ENCODE data around the gene ZNF644. TPM values are rescaled to one million over a fixed set of nuclear protein-coding genes. Genes with fewer than 3 reads are reported as not detected.
"Not testable (repeated sequence)": the region's sequence is repeated elsewhere in the genome, so short reads cannot be mapped to it uniquely, and the experiment has no call there.

ZNF644 gene
- total RNA-seq (10 to 100 TPM; 63.2 to 82.3 TPM), polyA plus RNA-seq (10 to 100 TPM; 12.0 to 16.7 TPM)
- long read RNA-seq, donor 1, transcript ZNF644-211 (3 exons, 514 nt), result major isoform, 50 of 130 reads
- long read RNA-seq, donor 1, partial matches to known transcripts, result 58 of 130 reads
- long read RNA-seq, donor 1, other reads (novel, unspliced or antisense), result 17 of 130 reads
- long read RNA-seq, donor 2, full-length matches to known transcripts, result 5 of 24 reads
- long read RNA-seq, donor 2, partial matches to known transcripts, result 7 of 24 reads
- long read RNA-seq, donor 2, other reads (novel, unspliced or antisense), result 12 of 24 reads

DNA sequence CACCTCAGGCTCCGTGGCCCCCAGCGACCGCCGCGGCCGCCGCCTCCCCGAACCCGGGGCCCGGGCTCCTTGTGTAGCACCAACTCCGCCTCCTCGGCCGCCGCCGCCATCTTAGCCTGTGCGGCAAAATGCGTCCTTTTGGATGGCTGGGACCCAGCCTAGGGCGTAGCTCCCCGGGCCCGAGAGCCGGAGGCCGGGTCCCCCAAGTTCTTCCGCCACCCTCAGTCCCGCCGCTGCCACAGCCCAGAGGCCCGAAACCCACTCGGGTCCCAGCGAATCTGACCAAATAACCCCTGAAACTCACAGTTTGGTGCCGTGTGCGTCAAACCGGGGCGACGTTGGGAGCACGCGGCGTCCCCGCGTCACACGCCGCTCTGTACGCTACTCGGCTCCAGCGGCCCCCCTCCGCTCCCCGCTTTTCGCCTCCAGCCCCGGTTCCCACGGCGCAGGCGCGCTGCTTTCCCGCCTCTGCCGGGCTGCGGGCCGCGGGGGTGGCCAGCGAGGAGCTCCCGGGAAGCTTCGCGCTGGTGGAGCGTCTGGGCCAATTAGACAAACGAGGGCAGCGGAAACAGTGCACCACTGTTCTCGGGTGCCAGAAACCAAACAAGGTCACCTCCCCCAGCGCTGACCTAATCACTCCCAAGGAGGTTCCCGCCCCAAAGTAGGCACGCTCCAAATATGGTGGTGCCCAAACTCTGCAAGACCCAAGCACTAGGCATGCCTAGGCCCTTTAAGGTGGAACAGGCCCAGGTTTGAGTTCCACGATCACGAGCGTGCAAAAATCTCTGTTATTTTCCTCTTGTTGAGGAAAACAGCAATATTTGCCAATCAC, at the start of gene ZNF644:
Gene ZNF644, minus strand, starts transcription at position 350 of the 832 bp plus-strand sequence. CDS start 39,682 bp downstream, outside the sequence.
- ATAC-seq (ENCODE audit: low FRiP score), result peak; percentile 97
- WGBS, 2 donors, result 0 to 1% methylated on average over 60 to 70 of the region's 70 CpGs
- no peaks in the 10 kb centered on the region for H3K27me3 ChIP-seq (ENCODE audit: control insufficient read depth in 1 of 2, insufficient read depth in 2 of 2, low read length in 1 of 2)
- peaks cover 0 to 3% of the 10 kb centered on the region in 2 donors for H3K4me1 ChIP-seq (ENCODE audit: control insufficient read depth in 1 of 2, insufficient read depth in 2 of 2, low read length in 2 of 2)
- H3K9me3 ChIP-seq (ENCODE audit: control insufficient read depth, low read length), result no peaks in the 10 kb centered on the region
- H3K36me3 ChIP-seq (ENCODE audit: control insufficient read depth in 1 of 2, insufficient read depth in 2 of 2, low read length in 1 of 2), result no peaks in the 10 kb centered on the region
- DNase-seq, result peak; percentile 95
- peak within 1 kb of the TSS; percentile 84 for H3K4me3 ChIP-seq (ENCODE audit: low read length in 2 of 2)
- H3K27ac ChIP-seq (ENCODE audit: low read depth in 1 of 2, low read length in 2 of 2), result peak within 1 kb of the TSS; percentile 92 to 94
- intact Hi-C loops (cut with DNase I), result loop anchor here in 1 of 2 donors (5.0 kb wide), 1 partner anchor 760 kb away; no protein-coding TSS in a partner anchor

- ATAC-seq (ENCODE audit: low FRiP score), result no peak
- 19 to 21% methylated on average over 3 of the region's 3 CpGs for WGBS, 2 donors
These were observed 48.5 kb upstream of the ZNF644 start for GRCh38 chr1:91070298-91070697.

DNA sequence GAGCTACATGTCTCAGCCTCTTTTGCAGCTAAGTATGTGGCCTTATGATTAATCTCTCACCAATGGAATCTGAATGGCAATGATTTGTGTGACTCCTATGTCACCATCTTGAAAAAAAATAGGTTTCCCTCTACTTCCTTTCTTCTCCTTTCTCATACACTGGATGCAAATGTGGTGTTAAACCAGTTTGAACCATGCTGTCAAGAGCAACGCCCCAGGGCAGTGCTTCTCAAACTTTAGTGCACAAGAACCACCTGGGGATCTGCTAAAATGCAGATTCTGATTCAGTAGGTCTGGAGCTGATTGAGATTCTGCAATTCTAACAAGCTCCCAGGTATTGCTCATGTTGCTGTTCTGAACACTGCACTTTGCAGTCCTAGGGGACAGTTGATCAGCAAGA, 44.7 kb upstream of the ZNF644 start:
- no peaks in the 10 kb centered on the region for H3K4me1 ChIP-seq (ENCODE audit: control insufficient read depth in 1 of 2, insufficient read depth in 2 of 2, low read length in 2 of 2)
- H3K27ac ChIP-seq (ENCODE audit: low read depth in 1 of 2, low read length in 2 of 2), result no peak overlapping the region
- H3K4me3 ChIP-seq (ENCODE audit: low read length in 2 of 2), result no peak overlapping the region
- intact Hi-C loops (cut with DNase I), result no loop called here
- 51 to 53% methylated on average over 1 of the region's 1 CpG for WGBS, 2 donors
- no peaks in the 10 kb centered on the region for H3K9me3 ChIP-seq (ENCODE audit: control insufficient read depth, low read length)
- H3K36me3 ChIP-seq (ENCODE audit: control insufficient read depth in 1 of 2, insufficient read depth in 2 of 2, low read length in 1 of 2), result no peaks in the 10 kb centered on the region
- DNase-seq (no peak), ATAC-seq (ENCODE audit: low FRiP score) (no peak)
- peaks cover 0 to 1% of the 10 kb centered on the region in 2 donors for H3K27me3 ChIP-seq (ENCODE audit: control insufficient read depth in 1 of 2, insufficient read depth in 2 of 2, low read length in 1 of 2)

More at GRCh38 chr1:91070298-91070697, 48.5 kb upstream of the ZNF644 start:
- Histone ChIP-seq H3K36me3 (ENCODE audit: control insufficient read depth in 1 of 2, insufficient read depth in 2 of 2, low read length in 1 of 2) (no peaks in the 10 kb centered on the region), H3K27ac (ENCODE audit: low read depth in 1 of 2, low read length in 2 of 2) (no peak overlapping the region), H3K27me3 (ENCODE audit: control insufficient read depth in 1 of 2, insufficient read depth in 2 of 2, low read length in 1 of 2) (peaks cover 0 to 1% of the 10 kb centered on the region in 2 donors), H3K9me3 (ENCODE audit: control insufficient read depth, low read length) (no peaks in the 10 kb centered on the region), H3K4me1 (ENCODE audit: control insufficient read depth in 1 of 2, insufficient read depth in 2 of 2, low read length in 2 of 2) (no peaks in the 10 kb centered on the region), H3K4me3 (ENCODE audit: low read length in 2 of 2) (no peak overlapping the region)
- no peak for DNase-seq
- intact Hi-C loops (cut with DNase I), result no loop called here

- H3K36me3 ChIP-seq (ENCODE audit: control insufficient read depth in 1 of 2, insufficient read depth in 2 of 2, low read length in 1 of 2), result no peaks in the 10 kb centered on the region
- no peak overlapping the region for H3K4me3 ChIP-seq (ENCODE audit: low read length in 2 of 2)
- WGBS, 2 donors, result 21 to 23% methylated on average over 4 of the region's 4 CpGs
- no peaks in the 10 kb centered on the region for H3K4me1 ChIP-seq (ENCODE audit: control insufficient read depth in 1 of 2, insufficient read depth in 2 of 2, low read length in 2 of 2)
- no peak for ATAC-seq (ENCODE audit: low FRiP score)
- DNase-seq, result no peak
- intact Hi-C loops (cut with DNase I), result no loop called here
- no peak overlapping the region for H3K27ac ChIP-seq (ENCODE audit: low read depth in 1 of 2, low read length in 2 of 2)
- peaks cover 0 to 1% of the 10 kb centered on the region in 2 donors for H3K27me3 ChIP-seq (ENCODE audit: control insufficient read depth in 1 of 2, insufficient read depth in 2 of 2, low read length in 1 of 2)
- no peaks in the 10 kb centered on the region for H3K9me3 ChIP-seq (ENCODE audit: control insufficient read depth, low read length)
These were observed 43.5 kb upstream of the ZNF644 start for GRCh38 chr1:91065337-91065736.

- H3K4me1 ChIP-seq (ENCODE audit: control insufficient read depth in 1 of 2, insufficient read depth in 2 of 2, low read length in 2 of 2); H3K27me3 ChIP-seq (ENCODE audit: control insufficient read depth in 1 of 2, insufficient read depth in 2 of 2, low read length in 1 of 2); intact Hi-C loops (cut with DNase I); H3K4me3 ChIP-seq (ENCODE audit: low read length in 2 of 2); H3K27ac ChIP-seq (ENCODE audit: low read depth in 1 of 2, low read length in 2 of 2); H3K36me3 ChIP-seq (ENCODE audit: control insufficient read depth in 1 of 2, insufficient read depth in 2 of 2, low read length in 1 of 2); DNase-seq; H3K9me3 ChIP-seq (ENCODE audit: control insufficient read depth, low read length); ATAC-seq (ENCODE audit: low FRiP score): not testable (repeated sequence)
- 81 to 83% methylated on average over 5 of the region's 5 CpGs for WGBS, 2 donors
These were observed 41.6 kb upstream of the ZNF644 start for GRCh38 chr1:91063403-91063802.

DNA sequence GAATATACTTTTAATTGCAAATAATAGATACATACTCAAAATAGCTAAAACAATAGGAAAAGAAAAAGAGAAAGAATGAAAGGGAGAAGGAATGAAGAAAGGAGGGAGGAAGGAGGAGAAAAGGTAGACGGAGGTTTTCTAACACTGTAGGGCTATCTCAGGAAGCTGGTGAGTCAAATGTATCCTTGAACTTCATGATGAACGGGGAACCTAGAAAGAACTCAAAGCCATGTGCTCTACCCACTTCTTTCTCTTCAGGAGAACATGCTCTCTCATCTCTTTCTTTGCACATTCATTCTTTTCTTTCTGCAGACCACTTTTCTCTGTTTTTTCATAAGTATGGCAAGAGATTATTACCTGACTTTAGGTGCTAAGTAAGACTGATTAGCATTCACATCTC, 37.3 kb upstream of the ZNF644 start:
- Histone ChIP-seq H3K27ac (ENCODE audit: low read depth in 1 of 2, low read length in 2 of 2) (no peak overlapping the region), H3K27me3 (ENCODE audit: control insufficient read depth in 1 of 2, insufficient read depth in 2 of 2, low read length in 1 of 2) (peaks cover 0 to 3% of the 10 kb centered on the region in 2 donors), H3K4me3 (ENCODE audit: low read length in 2 of 2) (no peak overlapping the region), H3K36me3 (ENCODE audit: control insufficient read depth in 1 of 2, insufficient read depth in 2 of 2, low read length in 1 of 2) (no peaks in the 10 kb centered on the region), H3K9me3 (ENCODE audit: control insufficient read depth, low read length) (no peaks in the 10 kb centered on the region), H3K4me1 (ENCODE audit: control insufficient read depth in 1 of 2, insufficient read depth in 2 of 2, low read length in 2 of 2) (no peaks in the 10 kb centered on the region)
- ATAC-seq (ENCODE audit: low FRiP score) (no peak), DNase-seq (no peak)
- intact Hi-C loops (cut with DNase I), result no loop called here
- 66 to 74% methylated on average over 2 of the region's 2 CpGs for WGBS, 2 donors

- 27 to 43% methylated on average over 2 of the region's 2 CpGs for WGBS, 2 donors
- Histone ChIP-seq H3K9me3 (ENCODE audit: control insufficient read depth, low read length) (no peaks in the 10 kb centered on the region), H3K4me1 (ENCODE audit: control insufficient read depth in 1 of 2, insufficient read depth in 2 of 2, low read length in 2 of 2) (no peaks in the 10 kb centered on the region), H3K27ac (ENCODE audit: low read depth in 1 of 2, low read length in 2 of 2) (no peak overlapping the region), H3K36me3 (ENCODE audit: control insufficient read depth in 1 of 2, insufficient read depth in 2 of 2, low read length in 1 of 2) (no peaks in the 10 kb centered on the region), H3K4me3 (ENCODE audit: low read length in 2 of 2) (no peak overlapping the region), H3K27me3 (ENCODE audit: control insufficient read depth in 1 of 2, insufficient read depth in 2 of 2, low read length in 1 of 2) (peaks cover 0 to 3% of the 10 kb centered on the region in 2 donors)
- DNase-seq, result no peak
- intact Hi-C loops (cut with DNase I), result no loop called here
- ATAC-seq (ENCODE audit: low FRiP score), result no peak
These were observed 35.9 kb upstream of the ZNF644 start for GRCh38 chr1:91057784-91058183.

GRCh38 chr1:91054780-91055481, 33.1 kb upstream of the ZNF644 start:
- peaks cover 0 to 3% of the 10 kb centered on the region in 2 donors for H3K27me3 ChIP-seq (ENCODE audit: control insufficient read depth in 1 of 2, insufficient read depth in 2 of 2, low read length in 1 of 2)
- no peaks in the 10 kb centered on the region for H3K9me3 ChIP-seq (ENCODE audit: control insufficient read depth, low read length)
- no peaks in the 10 kb centered on the region for H3K4me1 ChIP-seq (ENCODE audit: control insufficient read depth in 1 of 2, insufficient read depth in 2 of 2, low read length in 2 of 2)
- no peak overlapping the region for H3K4me3 ChIP-seq (ENCODE audit: low read length in 2 of 2)
- H3K36me3 ChIP-seq (ENCODE audit: control insufficient read depth in 1 of 2, insufficient read depth in 2 of 2, low read length in 1 of 2), result no peaks in the 10 kb centered on the region
- intact Hi-C loops (cut with DNase I), result no loop called here
- H3K27ac ChIP-seq (ENCODE audit: low read depth in 1 of 2, low read length in 2 of 2), result no peak overlapping the region
- WGBS, 2 donors, result 79 to 90% methylated on average over 2 of the region's 2 CpGs
- DNase-seq (no peak), ATAC-seq (ENCODE audit: low FRiP score) (no peak)

Data from aorta (tissue), 5 donors.